COR-L47 (cell line): ENCODE measurements around the gene BBOX1.

ENCODE experiments used
- DNase-seq: peaks from one replicate; lab custom pipeline; 2025; lab: John Stamatoyannopoulos, UW

BBOX1 gene

GRCh38 chr11:27025312-27025955 lies 15.2 kb upstream of the BBOX1 start:
- no peak for DNase-seq

- no peak for DNase-seq
Measured at GRCh38 chr11:27025957-27026733, 14.5 kb upstream of the BBOX1 start.

GRCh38 chr11:27028561-27028965 lies 12.1 kb upstream of the BBOX1 start:
- DNase-seq = no peak

GRCh38 chr11:27029966-27030365 lies 10.6 kb upstream of the BBOX1 start:
- DNase-seq = no peak

- no peak for DNase-seq
Measured at GRCh38 chr11:27031754-27032153, 8.9 kb upstream of the BBOX1 start.

GRCh38 chr11:27039873-27040272 lies 742 bp upstream of the BBOX1 start:
- DNase-seq = no peak

GRCh38 chr11:27041141-27041899 lies 705 bp downstream of the BBOX1 start:
- DNase-seq = no peak

GRCh38 chr11:27046956-27047355 lies 6.3 kb downstream of the BBOX1 start:
- DNase-seq = no peak

GRCh38 chr11:27052668-27053067 lies 12.1 kb downstream of the BBOX1 start:
- no peak for DNase-seq

- no peak for DNase-seq
Measured at GRCh38 chr11:27055065-27055682, 14.6 kb downstream of the BBOX1 start.

GRCh38 chr11:27057091-27057780 lies 16.6 kb downstream of the BBOX1 start:
- no peak for DNase-seq

- no peak for DNase-seq
Measured at GRCh38 chr11:27058456-27058855, 17.8 kb downstream of the BBOX1 start.

GRCh38 chr11:27059431-27059830 lies 18.8 kb downstream of the BBOX1 start:
- DNase-seq = no peak

- no peak for DNase-seq
Measured at GRCh38 chr11:27060816-27061460, 20.3 kb downstream of the BBOX1 start.

- DNase-seq = no peak
Measured at GRCh38 chr11:27061461-27061821, 20.8 kb downstream of the BBOX1 start.

GRCh38 chr11:27064086-27064485 lies 23.5 kb downstream of the BBOX1 start:
- no peak for DNase-seq

GRCh38 chr11:27075192-27075591 lies 34.6 kb downstream of the BBOX1 start:
- DNase-seq = no peak

- DNase-seq = no peak
Measured at GRCh38 chr11:27075655-27076054, 35.0 kb downstream of the BBOX1 start.

GRCh38 chr11:27076121-27076589 lies 35.5 kb downstream of the BBOX1 start:
- DNase-seq = peak; percentile 55

GRCh38 chr11:27081056-27081455 lies 40.4 kb downstream of the BBOX1 start:
- DNase-seq = no peak

- no peak for DNase-seq
Measured at GRCh38 chr11:27083241-27083640, 42.6 kb downstream of the BBOX1 start.
